Measurements from ENCODE around the gene TNFRSF1A.

DNA sequence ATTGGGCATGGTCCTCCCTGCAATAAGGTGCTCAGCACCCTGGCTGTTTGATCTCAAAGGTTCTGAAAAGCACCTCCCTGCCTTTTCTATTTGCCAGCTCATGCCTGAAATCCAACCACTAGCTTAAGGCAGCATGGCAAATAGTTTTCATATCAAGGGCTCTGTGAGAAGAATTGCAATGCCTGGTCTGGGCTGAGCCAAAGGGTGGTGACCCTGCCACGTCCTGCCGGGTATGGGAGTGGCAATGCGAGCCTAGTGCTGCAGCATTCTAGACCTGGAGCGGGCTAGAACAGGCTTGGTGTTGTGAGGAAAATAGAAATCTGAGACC is 35.8 kb upstream of the TNFRSF1A start:
- TF ChIP-seq, protein P1, sequence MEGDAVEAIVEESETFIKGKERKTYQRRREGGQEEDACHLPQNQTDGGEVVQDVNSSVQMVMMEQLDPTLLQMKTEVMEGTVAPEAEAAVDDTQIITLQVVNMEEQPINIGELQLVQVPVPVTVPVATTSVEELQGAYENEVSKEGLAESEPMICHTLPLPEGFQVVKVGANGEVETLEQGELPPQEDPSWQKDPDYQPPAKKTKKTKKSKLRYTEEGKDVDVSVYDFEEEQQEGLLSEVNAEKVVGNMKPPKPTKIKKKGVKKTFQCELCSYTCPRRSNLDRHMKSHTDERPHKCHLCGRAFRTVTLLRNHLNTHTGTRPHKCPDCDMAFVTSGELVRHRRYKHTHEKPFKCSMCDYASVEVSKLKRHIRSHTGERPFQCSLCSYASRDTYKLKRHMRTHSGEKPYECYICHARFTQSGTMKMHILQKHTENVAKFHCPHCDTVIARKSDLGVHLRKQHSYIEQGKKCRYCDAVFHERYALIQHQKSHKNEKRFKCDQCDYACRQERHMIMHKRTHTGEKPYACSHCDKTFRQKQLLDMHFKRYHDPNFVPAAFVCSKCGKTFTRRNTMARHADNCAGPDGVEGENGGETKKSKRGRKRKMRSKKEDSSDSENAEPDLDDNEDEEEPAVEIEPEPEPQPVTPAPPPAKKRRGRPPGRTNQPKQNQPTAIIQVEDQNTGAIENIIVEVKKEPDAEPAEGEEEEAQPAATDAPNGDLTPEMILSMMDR (IDR thresholded peaks at IDR 0.05) = no peak
- peak in 2 of 4 donors; percentile 11 to 64 for TF ChIP-seq POLR2A (IDR thresholded peaks at IDR 0.05)

Data from esophagus squamous epithelium (tissue), 4 donors.